ENCODE measurements around the gene CAP2. TPM values are rescaled to one million over a fixed set of nuclear protein-coding genes. Genes with fewer than 3 reads are reported as not detected.

CAP2 gene
- total and polyA plus RNA-seq, 12 donors, result 42.0 to 211 (median 156) TPM

DNA sequence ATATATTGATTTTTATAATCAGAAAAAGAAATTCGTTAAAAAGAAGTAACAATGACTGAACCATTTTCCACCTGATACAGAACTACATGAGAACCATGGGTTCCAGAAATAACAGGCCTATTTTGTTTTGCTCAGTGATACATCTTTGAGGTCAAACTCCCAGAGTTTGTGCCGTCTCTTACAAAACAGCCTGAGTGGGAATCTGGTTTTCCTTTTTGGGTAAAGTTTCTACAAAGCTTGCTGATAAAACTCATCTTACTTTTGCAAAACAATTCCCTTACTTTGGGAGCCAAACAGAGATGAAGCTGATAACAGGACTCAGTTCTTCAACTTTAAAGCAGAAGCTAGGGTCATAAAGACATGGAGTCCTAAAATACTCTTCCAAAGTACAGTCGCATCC lies 108.0 kb downstream of the CAP2 start:
- DNase-seq, result no peak
- TF ChIP-seq, protein P1, sequence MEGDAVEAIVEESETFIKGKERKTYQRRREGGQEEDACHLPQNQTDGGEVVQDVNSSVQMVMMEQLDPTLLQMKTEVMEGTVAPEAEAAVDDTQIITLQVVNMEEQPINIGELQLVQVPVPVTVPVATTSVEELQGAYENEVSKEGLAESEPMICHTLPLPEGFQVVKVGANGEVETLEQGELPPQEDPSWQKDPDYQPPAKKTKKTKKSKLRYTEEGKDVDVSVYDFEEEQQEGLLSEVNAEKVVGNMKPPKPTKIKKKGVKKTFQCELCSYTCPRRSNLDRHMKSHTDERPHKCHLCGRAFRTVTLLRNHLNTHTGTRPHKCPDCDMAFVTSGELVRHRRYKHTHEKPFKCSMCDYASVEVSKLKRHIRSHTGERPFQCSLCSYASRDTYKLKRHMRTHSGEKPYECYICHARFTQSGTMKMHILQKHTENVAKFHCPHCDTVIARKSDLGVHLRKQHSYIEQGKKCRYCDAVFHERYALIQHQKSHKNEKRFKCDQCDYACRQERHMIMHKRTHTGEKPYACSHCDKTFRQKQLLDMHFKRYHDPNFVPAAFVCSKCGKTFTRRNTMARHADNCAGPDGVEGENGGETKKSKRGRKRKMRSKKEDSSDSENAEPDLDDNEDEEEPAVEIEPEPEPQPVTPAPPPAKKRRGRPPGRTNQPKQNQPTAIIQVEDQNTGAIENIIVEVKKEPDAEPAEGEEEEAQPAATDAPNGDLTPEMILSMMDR (IDR thresholded peaks at IDR 0.05), result no peak
- intact Hi-C loops (cut with DNase I), result no loop called here
- H3K4me1 ChIP-seq, result no peaks in the 10 kb centered on the region
- H3K36me3 ChIP-seq, result no peaks in the 10 kb centered on the region
- H3K27ac ChIP-seq, result no peak overlapping the region
- no peak for ATAC-seq
- H3K9me3 ChIP-seq, result no peaks in the 10 kb centered on the region
- no peaks in the 10 kb centered on the region for H3K27me3 ChIP-seq
- H3K4me3 ChIP-seq, result no peak overlapping the region
- 82 to 83% methylated on average over 3 of the region's 3 CpGs for WGBS, 2 donors

DNA sequence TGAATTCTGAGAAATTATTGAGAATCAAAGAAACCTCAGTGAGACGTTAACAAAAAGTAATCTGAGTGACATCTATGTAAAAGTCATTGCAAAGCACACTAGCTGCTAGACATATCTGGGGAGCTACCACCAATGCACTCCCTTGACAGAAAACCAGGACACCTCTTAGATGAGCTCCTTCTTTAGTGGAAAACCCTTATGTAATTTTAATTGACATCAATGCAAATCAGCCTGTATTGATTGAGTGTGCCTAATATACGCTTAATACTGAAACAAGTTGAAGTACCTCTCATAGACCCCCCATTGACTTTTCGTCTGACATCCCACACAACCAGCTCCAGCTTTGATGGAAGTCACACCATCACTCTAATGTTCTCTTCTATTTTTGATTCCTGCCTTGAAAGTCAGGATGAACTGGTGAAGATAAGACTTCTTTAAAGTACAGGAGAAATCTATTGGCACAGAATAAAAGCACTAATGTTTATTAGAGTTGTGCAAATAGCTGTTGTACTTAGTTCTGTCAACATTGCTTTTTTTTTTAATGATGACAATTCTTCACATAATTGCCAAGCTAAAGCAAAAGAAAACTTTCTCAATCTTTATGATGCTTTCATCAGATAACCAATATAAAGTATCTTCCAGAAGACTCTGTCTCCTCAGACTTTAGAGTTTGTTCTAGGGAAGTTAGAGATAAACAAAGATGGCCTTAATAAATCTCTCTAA lies 108.7 kb downstream of the CAP2 start:
- ATAC-seq, result no peak
- Histone ChIP-seq H3K36me3 (peaks cover 0 to under 1% (median 0%) of the 10 kb centered on the region in 9 donors), H3K4me1 (no peaks in the 10 kb centered on the region), H3K4me3 (no peak overlapping the region), H3K27me3 (no peaks in the 10 kb centered on the region), H3K9me3 (no peaks in the 10 kb centered on the region), H3K27ac (no peak overlapping the region)
- TF ChIP-seq, protein P1 (IDR thresholded peaks at IDR 0.05), result no peak
- intact Hi-C loops (cut with DNase I), result no loop called here
- 76 to 81% methylated on average over 3 of the region's 3 CpGs for WGBS, 2 donors
- DNase-seq, result no peak

DNA sequence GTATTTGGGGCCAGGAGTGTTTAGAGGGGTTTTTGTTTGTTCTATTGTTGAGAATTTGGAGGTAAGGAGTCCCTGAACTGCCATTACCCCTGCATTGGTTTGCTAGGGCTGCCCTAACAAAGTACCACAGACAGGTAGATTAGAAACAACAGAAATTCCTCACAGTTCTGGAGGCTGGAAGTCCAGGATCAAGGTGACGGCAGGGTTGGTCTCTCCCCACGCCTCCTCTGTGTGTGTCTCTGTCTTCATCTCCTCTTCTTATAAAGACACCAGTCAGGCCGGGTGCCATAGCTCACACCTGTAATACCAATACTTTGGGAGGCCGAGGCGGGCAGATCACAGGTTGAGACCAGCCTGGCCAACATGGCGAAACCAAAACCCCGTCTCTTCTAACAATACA lies 109.7 kb downstream of the CAP2 start:
- Histone ChIP-seq H3K36me3 (peaks cover 0 to 5% (median 0%) of the 10 kb centered on the region in 9 donors), H3K27ac (no peak overlapping the region), H3K4me1 (no peaks in the 10 kb centered on the region), H3K9me3 (no peaks in the 10 kb centered on the region), H3K27me3 (no peaks in the 10 kb centered on the region), H3K4me3 (no peak overlapping the region)
- intact Hi-C loops (cut with DNase I), result no loop called here
- no peak for DNase-seq
- ATAC-seq, result no peak
- TF ChIP-seq, protein P1 (IDR thresholded peaks at IDR 0.05), result no peak
- 96 to 97% methylated on average over 7 of the region's 7 CpGs for WGBS, 2 donors

DNA sequence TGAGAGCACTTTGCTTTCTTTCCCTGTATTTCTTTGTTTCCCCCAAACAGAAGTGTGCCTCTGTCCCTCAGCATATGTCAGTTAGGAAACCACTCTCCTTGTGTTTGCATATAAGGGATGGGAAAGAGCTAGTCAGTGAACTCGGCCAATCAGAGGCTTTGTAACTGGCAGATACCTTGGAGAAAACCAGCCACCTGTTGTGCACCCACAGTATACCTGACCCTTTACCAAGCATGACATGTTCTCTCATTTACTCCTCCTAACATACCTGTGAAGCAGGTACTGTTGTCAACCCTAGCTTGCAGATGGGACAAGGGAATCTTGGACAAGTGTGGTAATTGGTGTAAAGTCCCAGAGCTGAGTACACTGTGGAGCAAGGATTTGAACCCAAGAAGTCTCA lies 110.6 kb downstream of the CAP2 start:
- intact Hi-C loops (cut with DNase I), result no loop called here
- Histone ChIP-seq H3K4me1 (no peaks in the 10 kb centered on the region), H3K4me3 (no peak overlapping the region), H3K27me3 (no peaks in the 10 kb centered on the region), H3K27ac (no peak overlapping the region), H3K9me3 (no peaks in the 10 kb centered on the region), H3K36me3 (peaks cover 0 to 5% (median 0%) of the 10 kb centered on the region in 9 donors)
- no peak for DNase-seq
- WGBS, 2 donors, result 70 to 83% methylated on average over 1 of the region's 1 CpG
- TF ChIP-seq, protein P1 (IDR thresholded peaks at IDR 0.05), result no peak
- ATAC-seq, result no peak
